ENCODE results near the gene RPP30.

GRCh38 chr10:90945491-90946070, 73.8 kb downstream of the RPP30 start:
- TF ChIP-seq PHF8 (IDR thresholded peaks at IDR 0.05; ENCODE audit: borderline replicate concordance, low read length) (no peak), ETS1 (conservative IDR thresholded peaks at IDR 0.05; ENCODE audit: control insufficient read depth, low read depth, low read length) (no peak)

Measured in K562 (cell line).